ENCODE results near the gene GCG. TPM values are rescaled to one million over a fixed set of nuclear protein-coding genes. Genes with fewer than 3 reads are reported as not detected.

Gene GCG
- total RNA-seq, 4 donors from 2014 or later: not detected

- H3K27me3 ChIP-seq: no peaks in the 10 kb centered on the region
- no peak for TF ChIP-seq POLR2AphosphoS5 (IDR thresholded peaks at IDR 0.05)
- no peak for TF ChIP-seq POLR2A (IDR thresholded peaks at IDR 0.05; ENCODE audit: low read depth)
- no peak for TF ChIP-seq CTCF (IDR thresholded peaks at IDR 0.05)
- TF ChIP-seq EP300 (IDR thresholded peaks at IDR 0.05): no peak
- H3K4me3 ChIP-seq: no peak overlapping the region
- no peaks in the 10 kb centered on the region for H3K36me3 ChIP-seq
- H3K9me3 ChIP-seq: no peaks in the 10 kb centered on the region
- DNase-seq (ENCODE audit: extremely low spot score): no peak
- intact Hi-C loops (cut with DNase I): no loop called here
- H3K4me1 ChIP-seq: peaks cover 0 to 25% (median 10%) of the 10 kb centered on the region in 4 donors
- no peak overlapping the region for H3K27ac ChIP-seq (replicated peaks in 1 of 4)
- WGBS: 93% methylated on average over 2 of the region's 2 CpGs
Measured at GRCh38 chr2:162115076-162115475, 37.0 kb downstream of the GCG start.

- intact Hi-C loops (cut with DNase I): no loop called here
- WGBS: 32% methylated on average over 1 of the region's 1 CpG
- Histone ChIP-seq H3K4me1 (peaks cover 0 to 25% (median 10%) of the 10 kb centered on the region in 4 donors), H3K27ac (replicated peaks in 1 of 4) (no peak overlapping the region), H3K9me3 (no peaks in the 10 kb centered on the region), H3K27me3 (no peaks in the 10 kb centered on the region), H3K4me3 (no peak overlapping the region), H3K36me3 (no peaks in the 10 kb centered on the region)
- no peak for TF ChIP-seq EP300 (IDR thresholded peaks at IDR 0.05)
- TF ChIP-seq POLR2AphosphoS5 (IDR thresholded peaks at IDR 0.05): no peak
- no peak for TF ChIP-seq POLR2A (IDR thresholded peaks at IDR 0.05; ENCODE audit: low read depth)
- TF ChIP-seq CTCF (IDR thresholded peaks at IDR 0.05): no peak
- DNase-seq (ENCODE audit: extremely low spot score): no peak
Measured at GRCh38 chr2:162114271-162114670, 37.8 kb downstream of the GCG start.

DNA sequence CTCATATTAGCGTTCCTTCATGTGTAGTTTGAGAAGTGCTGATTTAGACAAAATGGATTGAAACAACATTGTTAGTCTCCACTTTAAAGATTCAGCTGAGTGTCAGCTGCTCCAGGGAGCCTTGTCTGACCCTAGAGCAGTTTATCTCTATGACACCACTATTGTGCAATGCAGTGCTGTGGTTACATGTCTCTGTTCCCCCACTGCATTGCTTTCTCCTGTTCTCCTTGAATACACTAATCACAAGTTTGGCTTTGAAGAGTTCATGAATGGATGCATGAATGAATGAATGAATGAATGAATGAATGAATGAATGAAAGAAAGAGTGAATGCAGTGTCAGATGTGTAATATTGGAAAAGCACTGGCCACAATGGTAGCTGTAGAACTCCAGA lies 38.3 kb downstream of the GCG start:
- Histone ChIP-seq H3K27me3 (no peaks in the 10 kb centered on the region), H3K4me3 (no peak overlapping the region), H3K9me3 (no peaks in the 10 kb centered on the region), H3K27ac (replicated peaks in 1 of 4) (no peak overlapping the region), H3K36me3 (no peaks in the 10 kb centered on the region), H3K4me1 (peaks cover 0 to 25% (median 8%) of the 10 kb centered on the region in 4 donors)
- no peak for DNase-seq (ENCODE audit: extremely low spot score)
- TF ChIP-seq CTCF (IDR thresholded peaks at IDR 0.05): no peak
- TF ChIP-seq EP300 (IDR thresholded peaks at IDR 0.05): no peak
- no peak for TF ChIP-seq POLR2AphosphoS5 (IDR thresholded peaks at IDR 0.05)
- no peak for TF ChIP-seq POLR2A (IDR thresholded peaks at IDR 0.05; ENCODE audit: low read depth)
- intact Hi-C loops (cut with DNase I): no loop called here
- 55% methylated on average over 1 of the region's 1 CpG for WGBS

- H3K4me1 ChIP-seq: peaks cover 0 to 21% (median 3%) of the 10 kb centered on the region in 4 donors
- H3K9me3 ChIP-seq: no peaks in the 10 kb centered on the region
- no peak for DNase-seq (ENCODE audit: extremely low spot score)
- TF ChIP-seq CTCF (IDR thresholded peaks at IDR 0.05) (no peak), EP300 (IDR thresholded peaks at IDR 0.05) (no peak), POLR2A (IDR thresholded peaks at IDR 0.05; ENCODE audit: low read depth) (no peak), POLR2AphosphoS5 (IDR thresholded peaks at IDR 0.05) (no peak)
- H3K4me3 ChIP-seq: no peak overlapping the region
- 83% methylated on average over 3 of the region's 3 CpGs for WGBS
- intact Hi-C loops (cut with DNase I): no loop called here
- no peaks in the 10 kb centered on the region for H3K27me3 ChIP-seq
- H3K36me3 ChIP-seq: no peaks in the 10 kb centered on the region
- H3K27ac ChIP-seq (replicated peaks in 1 of 4): no peak overlapping the region
Measured at GRCh38 chr2:162113088-162113775, 38.8 kb downstream of the GCG start.
